DMS 273 (cell line): ENCODE data around the gene KCNH6.

Experiments
- DNase-seq: peaks from one replicate; lab custom pipeline; 2025; ENCODE audit not compliant: unreplicated experiment; lab: John Stamatoyannopoulos, UW

Gene KCNH6

GRCh38 chr17:63595132-63595531 lies 72.0 kb downstream of the KCNH6 start:
- DNase-seq: no peak
